K562 (cell line): Measurements from ENCODE around the gene IMMP2L. TPM values are rescaled to one million over a fixed set of nuclear protein-coding genes. Genes with fewer than 3 reads are reported as not detected.

Experiments
- ATAC-seq: fragments of 200-7000 bp; cut with Tn5 transposase; 3 replicates; pipeline ENCODE4 v1.9.1; 2020; ENCODE audit warnings: moderate library complexity
- BruUV-seq: library from RNA; stranded (reverse); fragments of 400-500 nt; replicated peaks from 2 replicates; lab custom pipeline; 2021; lab: Mats Ljungman, UMichigan
- CTCF ChIA-PET: fragments of 300-600 bp; formaldehyde crosslinking; extraction: SDS; loops from one replicate; lab custom pipeline; 2021; ENCODE audit warnings: low intra/inter-chr PET ratio; lab: Yijun Ruan, JAX
- POLR2A ChIA-PET: fragments of 300-600, 350-650 bp; sonication (Branson Sonifier 250); formaldehyde crosslinking; extraction: SDS; loops from one replicate; lab custom pipeline; 2021; ENCODE audit warnings: antibody characterized with exemption, inconsistent platforms; lab: Yijun Ruan, JAX
- DNase-seq, 4 experiments: peaks; one replicate each; pipeline versions ENCODE4 v3.0.0 to v3.0.0-alpha.2; 2011 to 2018; ENCODE audit warnings: low spot score in 3 of 4, mixed read lengths in 3 of 4; ENCODE audit errors: extremely low read depth in 1 of 4
- FAIRE-seq: peaks from 2 replicates; lab custom pipeline; 2011; peaks lifted over from hg19 to GRCh38; lab: Jason Lieb, UNC
- H2AFZ ChIP-seq: 2 replicates; pipeline ENCODE4 v1.6.0; 2011; ENCODE audit warnings: low read depth, low read length, control low read depth, inconsistent platforms
- H3K27ac ChIP-seq: fragments of 200-600 bp; 3 replicates; pipeline ENCODE4 v1.8.0; 2011; ENCODE audit warnings: low read depth, mild to moderate bottlenecking, control low read depth, inconsistent platforms, low read length, moderate library complexity, mixed read lengths; ENCODE audit errors: extremely low read depth
- H3K27me3 ChIP-seq, 2 experiments: fragments of 300-600 bp in 1 of 2; 2 replicates in 1 of 2; 3 replicates in 1 of 2; pipeline versions ENCODE4 v1.6.0 to v1.8.0; 2011; ENCODE audit warnings: inconsistent platforms in 2 of 2, low read length in 2 of 2, mild to moderate bottlenecking in 1 of 2, mixed read lengths in 1 of 2, moderate library complexity in 1 of 2; ENCODE audit not compliant: control insufficient read depth in 2 of 2, insufficient read depth in 2 of 2
- H3K36me3 ChIP-seq: fragments of 300-600 bp; 3 replicates; pipeline ENCODE4 v1.8.0; 2011; ENCODE audit warnings: mild to moderate bottlenecking, low read length, inconsistent platforms; ENCODE audit not compliant: control insufficient read depth, insufficient read depth
- H3K4me1 ChIP-seq, 2 experiments: fragments of 200-600 bp in 1 of 2; replicated peaks in 1 of 2; 2 replicates in 1 of 2; 3 replicates in 1 of 2; pipeline versions ENCODE4 v1.5.1 to v1.8.0; 2011; ENCODE audit warnings: inconsistent platforms in 2 of 2, low read length in 2 of 2, mild to moderate bottlenecking in 1 of 2, mixed read lengths in 1 of 2, moderate library complexity in 1 of 2; ENCODE audit not compliant: control insufficient read depth in 2 of 2, insufficient read depth in 2 of 2
- H3K4me2 ChIP-seq: 2 replicates; pipeline ENCODE4 v1.6.1; 2011; ENCODE audit warnings: low read length, control low read depth, inconsistent platforms, mixed read lengths; ENCODE audit not compliant: insufficient read depth
- H3K4me3 ChIP-seq: fragments of 200-600 bp; sonication (generic), shearing (Covaris generic); 2 replicates; pipeline ENCODE4 v1.5.1; 2016; ENCODE audit warnings: control low read depth, inconsistent platforms
- H3K79me2 ChIP-seq: fragments of 200-600 bp; 3 replicates; pipeline ENCODE4 v1.8.0; 2011; ENCODE audit warnings: low read length, inconsistent platforms; ENCODE audit not compliant: control insufficient read depth, insufficient read depth
- H3K9ac ChIP-seq, 2 experiments: 2 replicates each; pipeline versions ENCODE4 v1.6.0 to v1.6.1; 2011; ENCODE audit warnings: low read depth in 2 of 2, low read length in 2 of 2, control low read depth in 1 of 2, inconsistent platforms in 1 of 2, mild to moderate bottlenecking in 1 of 2, mixed read lengths in 1 of 2; ENCODE audit not compliant: insufficient read depth in 1 of 2
- H3K9me1 ChIP-seq: one replicate; pipeline ENCODE4 v1.6.0; 2011; ENCODE audit warnings: inconsistent platforms, mild to moderate bottlenecking, low read length, moderate library complexity; ENCODE audit not compliant: control insufficient read depth, insufficient read depth
- H3K9me3 ChIP-seq: replicated peaks from 2 replicates; pipeline ENCODE4 v1.5.1; 2011; ENCODE audit warnings: low read depth, low read length, inconsistent platforms; ENCODE audit not compliant: control insufficient read depth, insufficient read depth
- H4K20me1 ChIP-seq: replicated peaks from 2 replicates; pipeline ENCODE4 v1.6.1; 2011; ENCODE audit warnings: low read length, inconsistent platforms, mixed read lengths; ENCODE audit not compliant: control insufficient read depth, insufficient read depth
- BRD4 ChIP-seq: fragments of 200-600 bp; sonication (generic); IDR thresholded peaks from 2 replicates; pipeline ENCODE4 v1.6.1; 2017; ENCODE audit warnings: inconsistent platforms
- CBFA2T3 ChIP-seq: fragments of 450-650 bp; IDR thresholded peaks from 2 replicates; pipeline ENCODE4 v1.6.1; 2017
- CBFB ChIP-seq: sonication (generic); formaldehyde crosslinking; IDR thresholded peaks from 2 replicates; pipeline ENCODE4 v1.4.0; 2020; ENCODE audit warnings: mild to moderate bottlenecking, missing genetic modification reagents
- MAFG ChIP-seq: fragments of 450-650 bp; conservative IDR thresholded peaks from 2 replicates; pipeline ENCODE4 v1.6.1; 2016; ENCODE audit warnings: missing genetic modification characterization, missing compliant biosample characterization
- POLR3G ChIP-seq: IDR thresholded peaks from 2 replicates; pipeline ENCODE4 v1.6.1; 2011; ENCODE audit not compliant: insufficient read length, insufficient replicate concordance; ENCODE audit errors: extremely low read depth
- ZC3H4 ChIP-seq: sonication (generic); formaldehyde crosslinking; IDR thresholded peaks from 2 replicates; pipeline ENCODE4 v1.9.0; 2021; ENCODE audit warnings: missing genetic modification reagents, borderline replicate concordance
- ZC3H8 ChIP-seq: fragments of 450-650 bp; IDR thresholded peaks from 2 replicates; pipeline ENCODE4 v1.6.1; 2017
- ZNF444 ChIP-seq: fragments of 250-450 bp; sonication (Bioruptor Pico); IDR thresholded peaks from 2 replicates; pipeline ENCODE4 v1.4.0; 2020; ENCODE audit warnings: mild to moderate bottlenecking, moderate library complexity
- WGBS: fragments of 100-300 bp; shearing (Covaris generic); methylation state at CpG from one replicate; pipeline ENCODE4 v1.1.6; 2016; ENCODE audit warnings: low coverage, mixed read lengths; ENCODE audit not compliant: insufficient coverage; ENCODE audit errors: missing lambda C conversion rate; 5-methylcytosine and 5-hydroxymethylcytosine counted together
- in situ Hi-C: fragments of 300-500 bp; cut with MboI; formaldehyde crosslinking; loops from 4 replicates; pipeline ENCODE4 v1.15.0; 2018; ENCODE audit warnings: inconsistent platforms, mixed read lengths
- intact Hi-C: fragments of 100-400 bp; cut with micrococcal nuclease; formaldehyde crosslinking; loops from 2 replicates; pipeline ENCODE4 v1.14.2; 2022
- polyA plus RNA-seq, 8 experiments: library from polyadenylated mRNA; depleted of rRNA in 4 of 8; stranded (reverse) in 5 of 8; unstranded in 3 of 8; fragments of >200 nt; fragmentation: Nextera tagmentation in 2 of 8; fragmentation: Illumina TruSeq in 1 of 8; extraction: Ambion mirVana in 2 of 8; extraction: Trizol in 1 of 8; gene quantifications; 2 replicates each; pipeline versions ENCODE4 v1.2.1 to v1.2.3, GENCODE V29; 2011 to 2014; ENCODE audit warnings: inconsistent platforms in 1 of 8, missing spikeins in 1 of 8
- total RNA-seq, 7 experiments: library from RNA; depleted of rRNA in 6 of 7; stranded (reverse); fragments of >200 nt in 6 of 7; fragmentation: Illumina TruSeq in 2 of 7; extraction: Trizol in 2 of 7; gene quantifications; 2 replicates each; pipeline versions ENCODE4 v1.2.1 to v1.2.3, GENCODE V29; 2011 to 2021; ENCODE audit warnings: low replicate concordance in 1 of 7
- TF ChIP-seq, protein P1 (sequence below): fragments of 250-450 bp; sonication (Bioruptor Pico); IDR thresholded peaks from 2 replicates; pipeline ENCODE4 v1.4.0; 2020; ENCODE audit warnings: mild to moderate bottlenecking
- TF ChIP-seq, protein P2 (sequence below): IDR thresholded peaks from 2 replicates; pipeline ENCODE4 v1.6.1; 2016; ENCODE audit warnings: missing genetic modification characterization, missing compliant biosample characterization
- TF ChIP-seq, protein P3 (sequence below), 2 experiments: fragments of 450-650 bp; IDR thresholded peaks; 2 replicates each; pipeline ENCODE4 v1.6.1; 2016; ENCODE audit warnings: mild to moderate bottlenecking in 2 of 2, borderline replicate concordance in 1 of 2, low read depth in 1 of 2, moderate library complexity in 1 of 2

IMMP2L gene
- total and polyA plus RNA-seq, 9 of the 15 experiments (the other 6 are each of a cell fraction or from before 2014, with no cell fraction given), result 29.7 to 116 (median 53.0) TPM

DNA sequence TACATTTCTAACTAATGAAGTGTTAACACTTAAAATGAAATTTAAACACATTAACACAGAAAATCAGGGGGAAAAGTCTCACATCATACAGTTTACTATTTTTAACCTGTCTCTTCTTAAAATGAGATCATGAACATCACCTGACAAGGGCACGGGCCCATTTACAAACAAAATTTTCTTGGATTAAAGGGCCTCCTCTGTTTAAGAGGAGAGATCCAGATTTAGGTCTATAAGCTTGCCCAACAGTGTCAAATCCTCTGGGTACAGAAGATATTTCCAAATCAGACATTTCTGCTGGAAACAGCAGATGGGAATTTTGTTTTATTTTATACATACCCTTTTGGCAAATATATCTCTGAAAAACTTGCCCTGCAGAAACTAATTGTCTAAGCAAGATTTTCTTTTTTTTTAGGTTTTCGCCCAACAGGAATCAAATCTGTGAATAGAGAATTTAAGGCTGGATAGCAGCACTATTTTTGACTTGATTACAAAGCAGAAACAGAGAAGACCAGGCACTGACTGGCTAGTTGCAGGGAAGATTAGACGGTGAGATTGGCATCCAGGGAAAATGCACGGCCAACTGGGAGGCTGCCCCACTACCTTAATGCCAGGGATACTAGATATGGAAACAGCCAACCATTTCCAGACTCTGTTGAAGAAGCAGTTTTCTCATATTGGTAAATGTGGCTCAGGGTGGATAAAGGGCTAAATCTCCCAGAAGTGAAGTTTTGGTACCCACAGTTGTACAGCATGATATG is 298.0 kb downstream of the IMMP2L start:
- no peak for FAIRE-seq
- Histone ChIP-seq H3K9me3 (no peaks in the 10 kb centered on the region), H3K4me2 (no peak overlapping the region), H3K27ac (no peak overlapping the region), H3K9me1 (no peaks in the 10 kb centered on the region), H2AFZ (no peak overlapping the region), H3K9ac (no peak overlapping the region), H3K4me1 (no peaks in the 10 kb centered on the region), H3K4me3 (no peak overlapping the region), H4K20me1 (no peaks in the 10 kb centered on the region), H3K36me3 (no peaks in the 10 kb centered on the region), H3K79me2 (no peaks in the 10 kb centered on the region), H3K27me3 (no peaks in the 10 kb centered on the region)
- intact Hi-C loops (no loop called here), in situ Hi-C loops (no loop called here)
- 75% methylated on average over 4 of the region's 4 CpGs for WGBS
- no peak for ATAC-seq
- no TSS peak for BruUV-seq
- ChIA-PET POLR2A (interaction anchor here (1.7 kb wide), 1 partner anchor 22 kb away, joined by 3 read pairs; no protein-coding TSS in a partner anchor), CTCF (no interaction called here)
- no peak for DNase-seq
- TF ChIP-seq ZC3H8 (no peak), CBFB (CRISPR knock-in tag) (no peak), POLR3G (no peak), ZNF444 (CRISPR knock-in tag) (no peak), ZC3H4 (CRISPR knock-in tag) (no peak), BRD4 (no peak), CBFA2T3 (no peak), MAFG (no peak)
- TF ChIP-seq, protein P1, sequence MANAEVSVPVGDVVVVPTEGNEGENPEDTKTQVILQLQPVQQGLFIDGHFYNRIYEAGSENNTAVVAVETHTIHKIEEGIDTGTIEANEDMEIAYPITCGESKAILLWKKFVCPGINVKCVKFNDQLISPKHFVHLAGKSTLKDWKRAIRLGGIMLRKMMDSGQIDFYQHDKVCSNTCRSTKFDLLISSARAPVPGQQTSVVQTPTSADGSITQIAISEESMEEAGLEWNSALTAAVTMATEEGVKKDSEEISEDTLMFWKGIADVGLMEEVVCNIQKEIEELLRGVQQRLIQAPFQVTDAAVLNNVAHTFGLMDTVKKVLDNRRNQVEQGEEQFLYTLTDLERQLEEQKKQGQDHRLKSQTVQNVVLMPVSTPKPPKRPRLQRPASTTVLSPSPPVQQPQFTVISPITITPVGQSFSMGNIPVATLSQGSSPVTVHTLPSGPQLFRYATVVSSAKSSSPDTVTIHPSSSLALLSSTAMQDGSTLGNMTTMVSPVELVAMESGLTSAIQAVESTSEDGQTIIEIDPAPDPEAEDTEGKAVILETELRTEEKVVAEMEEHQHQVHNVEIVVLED (CRISPR knock-in tag), result no peak
- TF ChIP-seq, protein P2, sequence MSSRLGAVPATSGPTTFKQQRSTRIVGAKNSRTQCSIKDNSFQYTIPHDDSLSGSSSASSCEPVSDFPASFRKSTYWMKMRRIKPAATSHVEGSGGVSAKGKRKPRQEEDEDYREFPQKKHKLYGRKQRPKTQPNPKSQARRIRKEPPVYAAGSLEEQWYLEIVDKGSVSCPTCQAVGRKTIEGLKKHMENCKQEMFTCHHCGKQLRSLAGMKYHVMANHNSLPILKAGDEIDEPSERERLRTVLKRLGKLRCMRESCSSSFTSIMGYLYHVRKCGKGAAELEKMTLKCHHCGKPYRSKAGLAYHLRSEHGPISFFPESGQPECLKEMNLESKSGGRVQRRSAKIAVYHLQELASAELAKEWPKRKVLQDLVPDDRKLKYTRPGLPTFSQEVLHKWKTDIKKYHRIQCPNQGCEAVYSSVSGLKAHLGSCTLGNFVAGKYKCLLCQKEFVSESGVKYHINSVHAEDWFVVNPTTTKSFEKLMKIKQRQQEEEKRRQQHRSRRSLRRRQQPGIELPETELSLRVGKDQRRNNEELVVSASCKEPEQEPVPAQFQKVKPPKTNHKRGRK (tag), result no peak
- TF ChIP-seq, protein P3, sequence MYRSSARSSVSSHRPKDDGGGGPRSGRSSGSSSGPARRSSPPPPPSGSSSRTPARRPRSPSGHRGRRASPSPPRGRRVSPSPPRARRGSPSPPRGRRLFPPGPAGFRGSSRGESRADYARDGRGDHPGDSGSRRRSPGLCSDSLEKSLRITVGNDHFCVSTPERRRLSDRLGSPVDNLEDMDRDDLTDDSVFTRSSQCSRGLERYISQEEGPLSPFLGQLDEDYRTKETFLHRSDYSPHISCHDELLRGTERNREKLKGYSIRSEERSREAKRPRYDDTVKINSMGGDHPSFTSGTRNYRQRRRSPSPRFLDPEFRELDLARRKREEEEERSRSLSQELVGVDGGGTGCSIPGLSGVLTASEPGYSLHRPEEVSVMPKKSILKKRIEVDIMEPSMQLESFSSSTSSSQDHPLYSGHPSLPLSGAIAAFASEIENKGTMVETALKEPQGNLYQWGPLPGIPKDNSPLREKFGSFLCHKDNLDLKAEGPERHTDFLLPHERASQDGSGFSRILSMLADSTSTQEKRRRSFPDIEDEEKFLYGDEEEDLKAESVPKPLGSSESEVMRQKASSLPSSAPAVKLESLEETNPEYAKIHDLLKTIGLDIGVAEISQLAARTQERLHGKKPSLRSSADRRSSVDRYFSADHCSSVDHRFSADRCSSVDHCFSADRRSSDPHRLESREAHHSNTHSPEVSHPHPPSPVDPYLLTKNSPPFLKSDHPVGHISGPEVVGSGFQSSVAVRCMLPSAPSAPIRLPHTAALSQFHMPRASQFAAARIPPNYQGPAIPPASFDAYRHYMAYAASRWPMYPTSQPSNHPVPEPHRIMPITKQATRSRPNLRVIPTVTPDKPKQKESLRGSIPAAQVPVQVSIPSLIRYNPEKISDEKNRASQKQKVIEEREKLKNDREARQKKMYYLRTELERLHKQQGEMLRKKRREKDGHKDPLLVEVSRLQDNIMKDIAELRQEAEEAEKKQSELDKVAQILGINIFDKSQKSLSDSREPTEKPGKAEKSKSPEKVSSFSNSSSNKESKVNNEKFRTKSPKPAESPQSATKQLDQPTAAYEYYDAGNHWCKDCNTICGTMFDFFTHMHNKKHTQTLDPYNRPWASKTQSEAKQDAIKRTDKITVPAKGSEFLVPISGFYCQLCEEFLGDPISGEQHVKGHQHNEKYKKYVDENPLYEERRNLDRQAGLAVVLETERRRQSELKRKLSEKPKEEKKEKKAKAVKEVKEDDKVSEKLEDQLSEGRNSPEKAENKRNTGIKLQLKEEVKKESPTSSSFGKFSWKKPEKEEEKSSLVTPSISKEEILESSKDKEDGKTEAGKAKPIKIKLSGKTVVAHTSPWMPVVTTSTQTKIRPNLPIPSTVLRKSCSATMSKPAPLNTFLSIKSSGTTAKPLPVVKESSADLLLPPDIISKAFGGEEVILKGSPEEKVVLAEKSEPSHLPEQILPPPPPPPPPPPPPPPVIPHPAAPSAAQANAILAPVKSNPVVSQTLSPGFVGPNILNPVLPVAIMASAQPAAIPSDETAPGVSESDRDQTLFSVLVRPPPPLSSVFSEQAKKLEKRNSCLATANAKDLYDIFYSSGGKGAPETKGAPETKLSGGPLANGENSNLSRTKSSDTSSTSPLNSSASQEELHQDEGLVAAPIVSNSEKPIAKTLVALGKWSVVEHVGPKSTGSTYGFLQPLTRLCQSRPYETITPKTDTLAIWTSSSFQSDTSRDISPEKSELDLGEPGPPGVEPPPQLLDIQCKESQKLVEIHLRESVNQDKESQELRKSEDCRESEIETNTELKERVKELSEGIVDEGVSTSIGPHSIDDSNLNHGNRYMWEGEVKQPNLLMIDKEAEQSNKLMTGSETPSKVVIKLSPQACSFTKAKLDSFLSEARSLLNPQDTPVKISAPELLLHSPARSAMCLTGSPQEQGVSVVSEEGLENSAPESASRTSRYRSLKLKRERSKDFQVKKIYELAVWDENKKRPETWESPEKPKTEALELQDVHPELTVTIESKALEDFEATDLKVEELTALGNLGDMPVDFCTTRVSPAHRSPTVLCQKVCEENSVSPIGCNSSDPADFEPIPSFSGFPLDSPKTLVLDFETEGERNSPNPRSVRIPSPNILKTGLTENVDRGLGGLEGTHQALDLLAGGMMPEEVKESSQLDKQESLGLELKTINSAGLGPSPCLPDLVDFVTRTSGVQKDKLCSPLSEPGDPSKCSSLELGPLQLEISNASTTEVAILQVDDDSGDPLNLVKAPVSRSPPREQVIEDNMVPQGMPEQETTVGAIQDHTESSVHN (IDR thresholded peaks at IDR 0.05; ENCODE audit: borderline replicate concordance in 1 of 2, low read depth in 1 of 2), result no peak
